Measurements from ENCODE around the gene DOCK10. TPM values are rescaled to one million over a fixed set of nuclear protein-coding genes. Genes with fewer than 3 reads are reported as not detected.

DOCK10 gene
- total RNA-seq, 1 donor from 2014 or later: 15.2 TPM

DNA sequence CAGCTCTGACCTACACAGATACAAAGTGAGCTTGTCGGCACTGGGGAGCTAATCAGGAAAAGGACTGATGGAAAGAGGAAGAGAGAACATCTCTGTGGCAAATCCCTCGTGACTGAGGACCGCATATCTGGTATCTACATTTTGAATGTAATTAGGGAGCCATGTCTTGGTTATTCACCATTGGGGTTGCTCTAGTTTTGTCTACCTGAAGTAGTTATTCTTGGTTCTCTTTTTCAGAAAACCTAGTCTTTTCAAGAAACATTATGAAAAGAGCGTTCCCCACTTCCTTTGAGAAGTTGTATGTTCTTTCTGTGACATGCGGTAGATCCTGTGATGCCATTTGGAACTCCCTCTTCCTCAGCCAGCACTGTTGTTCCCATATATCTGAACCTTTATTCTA lies 104.4 kb downstream of the DOCK10 start:
- Mint-ChIP-seq H3K27me3 (ENCODE audit: unreplicated experiment) (no peaks in the 10 kb centered on the region), H3K36me3 (ENCODE audit: unreplicated experiment) (no peaks in the 10 kb centered on the region), H3K4me3 (ENCODE audit: unreplicated experiment) (no peak overlapping the region), H3K4me1 (ENCODE audit: unreplicated experiment) (peaks cover 57% of the 10 kb centered on the region), H3K9me3 (ENCODE audit: unreplicated experiment) (no peaks in the 10 kb centered on the region), H3K27ac (ENCODE audit: unreplicated experiment) (peak overlapping the region; percentile 85)
- TF ChIP-seq, protein P1, sequence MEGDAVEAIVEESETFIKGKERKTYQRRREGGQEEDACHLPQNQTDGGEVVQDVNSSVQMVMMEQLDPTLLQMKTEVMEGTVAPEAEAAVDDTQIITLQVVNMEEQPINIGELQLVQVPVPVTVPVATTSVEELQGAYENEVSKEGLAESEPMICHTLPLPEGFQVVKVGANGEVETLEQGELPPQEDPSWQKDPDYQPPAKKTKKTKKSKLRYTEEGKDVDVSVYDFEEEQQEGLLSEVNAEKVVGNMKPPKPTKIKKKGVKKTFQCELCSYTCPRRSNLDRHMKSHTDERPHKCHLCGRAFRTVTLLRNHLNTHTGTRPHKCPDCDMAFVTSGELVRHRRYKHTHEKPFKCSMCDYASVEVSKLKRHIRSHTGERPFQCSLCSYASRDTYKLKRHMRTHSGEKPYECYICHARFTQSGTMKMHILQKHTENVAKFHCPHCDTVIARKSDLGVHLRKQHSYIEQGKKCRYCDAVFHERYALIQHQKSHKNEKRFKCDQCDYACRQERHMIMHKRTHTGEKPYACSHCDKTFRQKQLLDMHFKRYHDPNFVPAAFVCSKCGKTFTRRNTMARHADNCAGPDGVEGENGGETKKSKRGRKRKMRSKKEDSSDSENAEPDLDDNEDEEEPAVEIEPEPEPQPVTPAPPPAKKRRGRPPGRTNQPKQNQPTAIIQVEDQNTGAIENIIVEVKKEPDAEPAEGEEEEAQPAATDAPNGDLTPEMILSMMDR (IDR thresholded peaks at IDR 0.05): no peak
- no peak for DNase-seq (ENCODE audit: extremely low spot score, unreplicated experiment)

DNA sequence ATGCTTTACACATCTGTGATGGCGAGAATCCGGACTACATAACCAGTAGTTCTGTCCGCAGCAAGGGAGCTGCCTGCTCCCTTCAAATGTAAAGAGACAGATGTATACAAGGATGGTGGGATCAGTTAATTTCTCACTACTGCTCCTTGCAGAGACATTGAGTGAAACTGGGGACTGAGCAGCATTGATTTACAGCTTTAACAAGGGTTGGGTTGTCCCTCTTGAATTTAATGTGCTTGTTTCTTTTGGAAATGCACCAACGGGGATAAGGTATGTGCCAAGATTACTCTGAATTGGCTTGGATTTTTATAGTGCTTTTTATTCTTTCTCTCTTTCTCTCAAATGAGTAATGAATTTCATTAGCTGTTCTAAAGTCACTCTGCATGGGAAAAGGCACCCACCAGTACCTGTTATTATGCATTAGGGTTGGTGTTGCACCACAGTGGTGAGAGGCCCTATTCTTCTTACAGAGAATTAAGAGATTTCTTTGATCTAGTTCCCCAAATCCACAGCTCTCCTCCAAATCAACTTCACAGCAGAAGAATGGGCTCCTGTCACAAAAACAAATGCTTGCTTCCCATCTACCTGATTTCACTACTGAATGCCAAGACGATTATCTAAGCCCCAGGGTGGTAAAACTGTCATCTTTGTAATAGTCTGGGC lies 107.6 kb downstream of the DOCK10 start:
- peaks cover 50% of the 10 kb centered on the region for H3K4me1 Mint-ChIP-seq (ENCODE audit: unreplicated experiment)
- TF ChIP-seq, protein P1 (IDR thresholded peaks at IDR 0.05): no peak
- no peak overlapping the region for H3K4me3 Mint-ChIP-seq (ENCODE audit: unreplicated experiment)
- peaks cover 3% of the 10 kb centered on the region for H3K36me3 Mint-ChIP-seq (ENCODE audit: unreplicated experiment)
- H3K27me3 Mint-ChIP-seq (ENCODE audit: unreplicated experiment): no peaks in the 10 kb centered on the region
- no peak for DNase-seq (ENCODE audit: extremely low spot score, unreplicated experiment)
- H3K9me3 Mint-ChIP-seq (ENCODE audit: unreplicated experiment): no peaks in the 10 kb centered on the region
- H3K27ac Mint-ChIP-seq (ENCODE audit: unreplicated experiment): peak overlapping the region; percentile 13

DNA sequence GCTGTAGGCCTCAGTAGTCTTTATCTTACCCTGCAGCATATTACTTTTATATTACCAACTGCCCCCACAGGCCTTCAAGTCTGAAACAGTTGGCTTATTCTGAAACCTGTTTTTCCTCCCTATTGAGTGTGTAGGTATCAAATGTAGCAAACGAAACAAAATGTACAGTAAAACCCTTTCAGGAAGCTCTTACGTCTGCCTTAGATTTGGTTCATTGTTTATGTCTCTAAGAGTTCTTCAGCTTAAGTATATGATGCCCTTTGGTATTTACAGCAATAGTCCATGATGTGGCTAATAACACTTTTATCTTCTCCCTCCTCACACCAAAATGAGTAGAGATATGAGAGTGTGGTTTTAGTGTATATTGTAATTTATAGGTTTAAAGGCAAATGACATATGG lies 108.8 kb downstream of the DOCK10 start:
- DNase-seq (ENCODE audit: extremely low spot score, unreplicated experiment): no peak
- Mint-ChIP-seq H3K9me3 (ENCODE audit: unreplicated experiment) (no peaks in the 10 kb centered on the region), H3K27ac (ENCODE audit: unreplicated experiment) (no peak overlapping the region), H3K4me1 (ENCODE audit: unreplicated experiment) (peaks cover 44% of the 10 kb centered on the region), H3K27me3 (ENCODE audit: unreplicated experiment) (no peaks in the 10 kb centered on the region), H3K36me3 (ENCODE audit: unreplicated experiment) (peaks cover 3% of the 10 kb centered on the region), H3K4me3 (ENCODE audit: unreplicated experiment) (no peak overlapping the region)
- TF ChIP-seq, protein P1 (IDR thresholded peaks at IDR 0.05): no peak

DNA sequence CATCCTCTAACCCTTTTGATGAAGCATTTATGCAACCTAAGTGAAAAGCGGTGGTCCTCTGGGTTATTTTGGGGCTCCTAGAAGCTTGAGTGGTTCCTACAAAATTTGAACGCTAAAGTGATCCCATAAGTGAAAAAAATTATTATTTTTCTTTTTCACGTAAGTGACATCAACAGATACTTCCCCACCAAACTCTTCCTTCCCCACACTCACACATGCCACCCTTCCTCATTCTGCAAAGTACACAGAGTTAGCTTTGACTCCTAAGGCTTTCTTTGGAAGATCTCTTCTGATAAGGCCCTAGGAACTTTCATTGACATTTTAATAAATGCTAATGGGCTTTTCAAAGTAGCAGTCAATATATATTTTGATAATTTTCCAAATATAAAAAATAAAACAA lies 109.7 kb downstream of the DOCK10 start:
- no peak for DNase-seq (ENCODE audit: extremely low spot score, unreplicated experiment)
- Mint-ChIP-seq H3K36me3 (ENCODE audit: unreplicated experiment) (peaks cover 3% of the 10 kb centered on the region), H3K4me1 (ENCODE audit: unreplicated experiment) (peaks cover 41% of the 10 kb centered on the region), H3K9me3 (ENCODE audit: unreplicated experiment) (no peaks in the 10 kb centered on the region), H3K27me3 (ENCODE audit: unreplicated experiment) (no peaks in the 10 kb centered on the region), H3K4me3 (ENCODE audit: unreplicated experiment) (no peak overlapping the region), H3K27ac (ENCODE audit: unreplicated experiment) (no peak overlapping the region)
- TF ChIP-seq, protein P1 (IDR thresholded peaks at IDR 0.05): no peak

DNA sequence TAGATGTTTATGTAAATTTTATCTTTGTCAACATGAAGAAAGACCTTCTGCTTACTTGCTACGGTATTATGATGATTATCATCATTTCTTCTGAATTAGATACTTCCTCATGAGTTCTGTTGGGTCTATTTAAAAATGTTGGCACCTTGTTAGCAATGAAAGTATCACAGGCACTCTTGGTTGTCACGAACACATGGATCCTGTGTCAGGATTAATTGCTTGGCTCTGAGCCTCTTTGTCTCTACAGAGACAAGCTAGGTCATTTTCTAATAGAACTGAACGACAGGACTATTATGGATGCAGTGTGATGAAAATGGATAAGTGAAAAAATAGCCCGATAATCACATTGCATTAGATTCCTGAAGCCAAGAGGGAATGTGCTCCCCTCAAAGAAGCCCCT lies 110.3 kb downstream of the DOCK10 start:
- no peak for DNase-seq (ENCODE audit: extremely low spot score, unreplicated experiment)
- Mint-ChIP-seq H3K9me3 (ENCODE audit: unreplicated experiment) (no peaks in the 10 kb centered on the region), H3K27ac (ENCODE audit: unreplicated experiment) (no peak overlapping the region), H3K27me3 (ENCODE audit: unreplicated experiment) (no peaks in the 10 kb centered on the region), H3K4me1 (ENCODE audit: unreplicated experiment) (peaks cover 45% of the 10 kb centered on the region), H3K4me3 (ENCODE audit: unreplicated experiment) (no peak overlapping the region), H3K36me3 (ENCODE audit: unreplicated experiment) (peaks cover 3% of the 10 kb centered on the region)
- TF ChIP-seq, protein P1 (IDR thresholded peaks at IDR 0.05): no peak

All from osteocyte (in vitro differentiated cells).